Adrenal gland (tissue), 12 donors: Measurements from ENCODE around the gene CABP4. TPM values are rescaled to one million over a fixed set of nuclear protein-coding genes. Genes with fewer than 3 reads are reported as not detected.

Experiments used
- DNase-seq, 7 donors: peaks; one replicate each; pipeline ENCODE4 v3.0.0-alpha.2; 2019 to 2020
- H3K27ac ChIP-seq, 5 donors: fragments of 200-600 bp; sonication (generic) in 4 of 5; 1 replicate in 3 of 5; 2 replicates in 2 of 5; pipeline versions ENCODE4 v1.5.1 to v1.8.0; 2016 to 2020; ENCODE audit warnings: mild to moderate bottlenecking in 1 of 5
- H3K27me3 ChIP-seq: fragments of 200-600 bp; 2 replicates; pipeline ENCODE4 v1.8.0; 2021
- H3K36me3 ChIP-seq, 2 donors: fragments of 200-600 bp; replicated peaks in 1 of 2; 1 replicate in 1 of 2; 2 replicates in 1 of 2; pipeline versions ENCODE4 v1.5.1 to v1.8.0; 2018 to 2022
- H3K4me1 ChIP-seq, 2 donors: fragments of 200-600 bp; replicated peaks in 1 of 2; 1 replicate in 1 of 2; 2 replicates in 1 of 2; pipeline versions ENCODE4 v1.5.1 to v1.8.0; 2018 to 2021
- H3K4me3 ChIP-seq, 4 donors: fragments of 200-600 bp; sonication (generic) in 3 of 4; one replicate each; pipeline ENCODE4 v1.5.1; 2016 to 2018
- H3K9me3 ChIP-seq, 3 donors: fragments of 200-600 bp; sonication (generic) in 1 of 3; replicated peaks in 1 of 3; 1 replicate in 2 of 3; 2 replicates in 1 of 3; pipeline versions ENCODE4 v1.5.1 to v1.8.0; 2016 to 2021
- CTCF ChIP-seq, 6 experiments: fragments of 450-650 bp in 4 of 6; fragments of 200-600 bp in 2 of 6; sonication (generic) in 1 of 6; IDR thresholded peaks; 1 replicate in 5 of 6; 2 replicates in 1 of 6; pipeline versions ENCODE4 v1.5.1 to v1.8.0; 2016 to 2021; ENCODE audit warnings: antibody characterized with exemption in 6 of 6, mild to moderate bottlenecking in 2 of 6, moderate library complexity in 1 of 6
- POLR2A ChIP-seq, 2 donors: fragments of 450-650 bp; IDR thresholded peaks; one replicate each; pipeline ENCODE4 v1.6.1; 2017; ENCODE audit warnings: antibody characterized with exemption in 2 of 2, mild to moderate bottlenecking in 2 of 2, moderate library complexity in 1 of 2
- WGBS, 4 donors: extraction: QIAGEN DNeasy Blood & Tissue Kit in 2 of 4; methylation state at CpG; one replicate each; pipeline versions ENCODE4 v1.1.5 to v1.1.7; 2013 to 2017; 5-methylcytosine and 5-hydroxymethylcytosine counted together
- intact Hi-C, 2 donors: fragments of 100-400 bp; cut with DNase I; formaldehyde crosslinking; loops; one replicate each; pipeline versions ENCODE4 v1.14.1 to v1.15.0; 2022 to 2023
- polyA plus RNA-seq, 3 donors: library from polyadenylated mRNA; stranded (reverse); fragments of 200-250 nt in 2 of 3; fragments of 350-450 nt in 1 of 3; fragmentation: Illumina TruSeq in 1 of 3; extraction: RNeasy Lipid Tissue Mini Kit (QIAGEN cat#74804) in 1 of 3; gene quantifications; one replicate each; pipeline ENCODE4 v1.2.3, GENCODE V29; 2013 to 2014
- total RNA-seq, 9 donors: library from RNA; depleted of rRNA in 4 of 9; stranded (reverse); fragments of >200 nt in 4 of 9; fragments of 120-200 nt in 1 of 9; fragmentation: NEBNext Ultra II Directional in 1 of 9; extraction: Animal tissue kit (Norgen Biotek cat#: 25700) in 1 of 9; gene quantifications; one replicate each; pipeline versions ENCODE4 v1.1.0 to v1.2.4, GENCODE V29; 2013 to 2023
- donor health status: healthy with polysubstance abuse.
- donor health status: Bipolar disorder and iron deficiency.
- donor health status: DM: yes; HTN: yes; CAD: no.
- donor health status: DM: no; HTN: no; CAD: no.
- donor health status: DM: no; HTN: no; CAD: no.
- donor health status: DM: yes; HTN: yes; CAD: no.

Gene CABP4
- total and polyA plus RNA-seq, 12 donors = 0.28 to 3.8 (median 1.5) TPM; not detected in 1

- intact Hi-C loops = no loop called here
- no peak for DNase-seq
- Histone ChIP-seq H3K4me1 (no peaks in the 10 kb centered on the region), H3K9me3 (no peaks in the 10 kb centered on the region), H3K4me3 (no peak overlapping the region), H3K36me3 (peaks cover 0 to 75% of the 10 kb centered on the region in 2 donors), H3K27me3 (no peaks in the 10 kb centered on the region), H3K27ac (no peak overlapping the region)
- no peak for TF ChIP-seq POLR2A (IDR thresholded peaks at IDR 0.05)
- no peak for TF ChIP-seq CTCF (IDR thresholded peaks at IDR 0.05)
- WGBS, 4 donors = 94 to 98% (median 96%) methylated on average over 18 to 65 of the region's 65 CpGs
Observed at GRCh38 chr11:67493548-67494370, 38.6 kb downstream of the CABP4 start.

- Histone ChIP-seq H3K27ac (no peak overlapping the region), H3K9me3 (no peaks in the 10 kb centered on the region), H3K4me1 (no peaks in the 10 kb centered on the region), H3K4me3 (no peak overlapping the region), H3K27me3 (no peaks in the 10 kb centered on the region), H3K36me3 (peaks cover 0 to 67% of the 10 kb centered on the region in 2 donors)
- DNase-seq = no peak
- TF ChIP-seq CTCF (IDR thresholded peaks at IDR 0.05) (no peak), POLR2A (IDR thresholded peaks at IDR 0.05) (no peak)
- intact Hi-C loops = no loop called here
- WGBS, 4 donors = 91 to 95% (median 94%) methylated on average over 48 to 59 of the region's 59 CpGs
Observed at GRCh38 chr11:67494371-67495233, 39.4 kb downstream of the CABP4 start.

- Histone ChIP-seq H3K4me1 (no peaks in the 10 kb centered on the region), H3K9me3 (no peaks in the 10 kb centered on the region), H3K36me3 (peaks cover 0 to 59% of the 10 kb centered on the region in 2 donors), H3K27me3 (no peaks in the 10 kb centered on the region), H3K27ac (no peak overlapping the region), H3K4me3 (no peak overlapping the region)
- intact Hi-C loops = no loop called here
- TF ChIP-seq CTCF (IDR thresholded peaks at IDR 0.05) = no peak
- TF ChIP-seq POLR2A (IDR thresholded peaks at IDR 0.05) = no peak
- DNase-seq = no peak
- WGBS, 4 donors = 90 to 97% (median 92%) methylated on average over 5 to 16 of the region's 16 CpGs
Observed at GRCh38 chr11:67495234-67496005, 40.3 kb downstream of the CABP4 start.

- no peaks in the 10 kb centered on the region for H3K9me3 ChIP-seq
- H3K36me3 ChIP-seq = peaks cover 0 to 52% of the 10 kb centered on the region in 2 donors
- no peak for DNase-seq
- WGBS, 4 donors = 91 to 96% (median 92%) methylated on average over 5 to 12 of the region's 12 CpGs
- no peak for TF ChIP-seq POLR2A (IDR thresholded peaks at IDR 0.05)
- no peak for TF ChIP-seq CTCF (IDR thresholded peaks at IDR 0.05)
- intact Hi-C loops = no loop called here
- no peaks in the 10 kb centered on the region for H3K27me3 ChIP-seq
- no peak overlapping the region for H3K4me3 ChIP-seq
- H3K27ac ChIP-seq = no peak overlapping the region
- no peaks in the 10 kb centered on the region for H3K4me1 ChIP-seq
Observed at GRCh38 chr11:67496113-67496512, 41.0 kb downstream of the CABP4 start.
